ENCODE measurements around the gene DKK3. TPM values are rescaled to one million over a fixed set of nuclear protein-coding genes. Genes with fewer than 3 reads are reported as not detected.

DKK3 gene
- total and polyA plus RNA-seq, 2 of the 13 experiments (the other 11 are each of a cell fraction or from before 2014, with no cell fraction given), result 0.09 to 0.67 TPM

DNA sequence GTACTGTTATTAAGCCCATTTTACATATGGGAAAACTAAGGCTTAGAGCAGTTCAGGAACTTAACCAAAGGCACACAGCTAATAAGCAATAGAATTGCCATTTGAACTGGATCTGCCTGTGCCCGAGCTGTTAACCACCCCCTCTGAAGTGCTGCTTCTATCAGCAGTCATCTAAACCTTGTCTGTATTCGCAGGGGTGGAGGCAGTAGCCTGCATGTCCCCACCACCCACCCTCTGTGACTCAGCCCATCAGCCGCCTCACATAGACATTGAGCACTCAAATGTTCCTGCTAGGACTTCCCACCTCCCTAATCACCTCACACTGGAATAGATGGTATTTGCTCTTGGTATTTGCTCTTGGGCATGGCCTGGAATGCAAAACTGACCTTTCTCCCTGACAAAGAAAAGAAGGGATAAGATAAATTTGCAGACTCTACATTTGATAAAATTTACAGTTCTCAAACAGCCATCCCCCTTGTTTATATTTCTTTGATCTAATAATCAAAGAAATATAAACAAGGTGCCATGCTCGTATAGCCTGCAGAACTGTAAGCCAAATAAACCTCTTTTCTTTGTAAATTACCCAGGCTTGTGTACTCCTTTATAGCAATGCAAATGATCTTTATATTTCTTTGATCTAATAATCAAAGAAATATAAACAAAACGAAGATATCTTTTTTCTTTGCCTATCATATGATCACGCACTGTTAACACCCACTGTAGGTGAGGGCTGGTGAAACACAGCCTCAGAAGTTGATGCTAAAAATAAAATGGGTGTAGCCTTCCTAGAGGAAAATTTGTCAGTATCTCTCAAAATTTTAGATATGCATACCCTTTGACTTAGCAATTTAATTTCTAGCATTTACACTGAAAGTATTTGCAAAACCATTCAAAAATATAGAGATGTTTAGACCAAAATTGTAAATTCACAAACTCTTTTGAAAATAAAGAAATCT is 15.9 kb downstream of the DKK3 start (continued):
- TF ChIP-seq ZSCAN25 (CRISPR knock-in tag; IDR thresholded peaks at IDR 0.05), result no peak
- no peak for TF ChIP-seq RFXANK (CRISPR knock-in tag; IDR thresholded peaks at IDR 0.05)
- TF ChIP-seq, protein P1, sequence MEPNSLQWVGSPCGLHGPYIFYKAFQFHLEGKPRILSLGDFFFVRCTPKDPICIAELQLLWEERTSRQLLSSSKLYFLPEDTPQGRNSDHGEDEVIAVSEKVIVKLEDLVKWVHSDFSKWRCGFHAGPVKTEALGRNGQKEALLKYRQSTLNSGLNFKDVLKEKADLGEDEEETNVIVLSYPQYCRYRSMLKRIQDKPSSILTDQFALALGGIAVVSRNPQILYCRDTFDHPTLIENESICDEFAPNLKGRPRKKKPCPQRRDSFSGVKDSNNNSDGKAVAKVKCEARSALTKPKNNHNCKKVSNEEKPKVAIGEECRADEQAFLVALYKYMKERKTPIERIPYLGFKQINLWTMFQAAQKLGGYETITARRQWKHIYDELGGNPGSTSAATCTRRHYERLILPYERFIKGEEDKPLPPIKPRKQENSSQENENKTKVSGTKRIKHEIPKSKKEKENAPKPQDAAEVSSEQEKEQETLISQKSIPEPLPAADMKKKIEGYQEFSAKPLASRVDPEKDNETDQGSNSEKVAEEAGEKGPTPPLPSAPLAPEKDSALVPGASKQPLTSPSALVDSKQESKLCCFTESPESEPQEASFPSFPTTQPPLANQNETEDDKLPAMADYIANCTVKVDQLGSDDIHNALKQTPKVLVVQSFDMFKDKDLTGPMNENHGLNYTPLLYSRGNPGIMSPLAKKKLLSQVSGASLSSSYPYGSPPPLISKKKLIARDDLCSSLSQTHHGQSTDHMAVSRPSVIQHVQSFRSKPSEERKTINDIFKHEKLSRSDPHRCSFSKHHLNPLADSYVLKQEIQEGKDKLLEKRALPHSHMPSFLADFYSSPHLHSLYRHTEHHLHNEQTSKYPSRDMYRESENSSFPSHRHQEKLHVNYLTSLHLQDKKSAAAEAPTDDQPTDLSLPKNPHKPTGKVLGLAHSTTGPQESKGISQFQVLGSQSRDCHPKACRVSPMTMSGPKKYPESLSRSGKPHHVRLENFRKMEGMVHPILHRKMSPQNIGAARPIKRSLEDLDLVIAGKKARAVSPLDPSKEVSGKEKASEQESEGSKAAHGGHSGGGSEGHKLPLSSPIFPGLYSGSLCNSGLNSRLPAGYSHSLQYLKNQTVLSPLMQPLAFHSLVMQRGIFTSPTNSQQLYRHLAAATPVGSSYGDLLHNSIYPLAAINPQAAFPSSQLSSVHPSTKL (CRISPR knock-in tag; IDR thresholded peaks at IDR 0.05), result 0 out of 2 replicates have a peak, but pooled peaks have one; percentile 17
- TF ChIP-seq KDM3A (CRISPR knock-in tag; IDR thresholded peaks at IDR 0.05; ENCODE audit: low read depth), result no peak
- TF ChIP-seq, protein P2, sequence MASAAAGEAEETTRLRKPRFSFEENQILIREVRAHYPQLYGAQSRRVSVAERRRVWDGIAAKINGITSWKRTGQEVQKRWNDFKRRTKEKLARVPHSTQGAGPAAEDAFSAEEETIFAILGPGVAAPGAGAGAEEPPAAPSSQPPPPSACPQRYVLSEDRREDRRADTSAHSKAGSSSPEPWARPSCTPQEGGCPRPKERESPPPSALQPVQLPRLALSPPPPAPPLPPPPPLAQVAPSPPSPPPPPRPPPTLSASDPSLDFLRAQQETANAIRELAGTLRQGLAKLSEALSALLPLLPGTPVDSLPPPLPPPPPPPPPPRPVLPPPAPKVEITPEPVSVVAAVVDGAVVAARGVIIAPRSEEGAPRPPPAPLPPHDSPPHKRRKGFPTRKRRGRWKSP (CRISPR knock-in tag; IDR thresholded peaks at IDR 0.05), result no peak
- peak; percentile 30; the same call in 1 of the 2 replicates for TF ChIP-seq SP5 (CRISPR knock-in tag; IDR thresholded peaks at IDR 0.05; ENCODE audit: borderline replicate concordance, low read depth)
- peak; percentile 35; the same call in 1 of the 2 replicates for TF ChIP-seq SALL1 (CRISPR knock-in tag; IDR thresholded peaks at IDR 0.05)
- TF ChIP-seq, protein P3, sequence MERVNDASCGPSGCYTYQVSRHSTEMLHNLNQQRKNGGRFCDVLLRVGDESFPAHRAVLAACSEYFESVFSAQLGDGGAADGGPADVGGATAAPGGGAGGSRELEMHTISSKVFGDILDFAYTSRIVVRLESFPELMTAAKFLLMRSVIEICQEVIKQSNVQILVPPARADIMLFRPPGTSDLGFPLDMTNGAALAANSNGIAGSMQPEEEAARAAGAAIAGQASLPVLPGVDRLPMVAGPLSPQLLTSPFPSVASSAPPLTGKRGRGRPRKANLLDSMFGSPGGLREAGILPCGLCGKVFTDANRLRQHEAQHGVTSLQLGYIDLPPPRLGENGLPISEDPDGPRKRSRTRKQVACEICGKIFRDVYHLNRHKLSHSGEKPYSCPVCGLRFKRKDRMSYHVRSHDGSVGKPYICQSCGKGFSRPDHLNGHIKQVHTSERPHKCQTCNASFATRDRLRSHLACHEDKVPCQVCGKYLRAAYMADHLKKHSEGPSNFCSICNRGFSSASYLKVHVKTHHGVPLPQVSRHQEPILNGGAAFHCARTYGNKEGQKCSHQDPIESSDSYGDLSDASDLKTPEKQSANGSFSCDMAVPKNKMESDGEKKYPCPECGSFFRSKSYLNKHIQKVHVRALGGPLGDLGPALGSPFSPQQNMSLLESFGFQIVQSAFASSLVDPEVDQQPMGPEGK (CRISPR knock-in tag; IDR thresholded peaks at IDR 0.05), result peak; percentile 27; the same call in 1 of the 2 replicates
- peak; percentile 54 for TF ChIP-seq XRCC5 (optimal IDR thresholded peaks at IDR 0.05; ENCODE audit: low read length)
- TF ChIP-seq, protein P4, sequence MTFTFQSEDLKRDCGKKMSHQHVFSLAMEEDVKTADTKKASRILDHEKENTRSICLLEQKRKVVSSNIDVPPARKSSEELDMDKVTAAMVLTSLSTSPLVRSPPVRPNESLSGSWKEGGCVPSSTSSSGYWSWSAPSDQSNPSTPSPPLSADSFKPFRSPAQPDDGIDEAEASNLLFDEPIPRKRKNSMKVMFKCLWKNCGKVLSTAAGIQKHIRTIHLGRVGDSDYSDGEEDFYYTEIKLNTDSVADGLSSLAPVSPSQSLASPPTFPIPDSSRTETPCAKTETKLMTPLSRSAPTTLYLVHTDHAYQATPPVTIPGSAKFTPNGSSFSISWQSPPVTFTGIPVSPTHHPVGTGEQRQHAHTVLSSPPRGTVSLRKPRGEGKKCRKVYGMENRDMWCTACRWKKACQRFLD (CRISPR knock-in tag; IDR thresholded peaks at IDR 0.05; ENCODE audit: borderline replicate concordance), result no peak
- peak; percentile 35; the same call in 1 of the 2 replicates for TF ChIP-seq CREM (IDR thresholded peaks at IDR 0.05)
- TF ChIP-seq CREM (CRISPR knock-in tag; IDR thresholded peaks at IDR 0.05), result no peak
- TF ChIP-seq TCF7 (IDR thresholded peaks at IDR 0.05; ENCODE audit: low read depth), result peak; percentile 64
- no peak for TF ChIP-seq ZNF124 (CRISPR knock-in tag; IDR thresholded peaks at IDR 0.05)
- TF ChIP-seq, protein P5, sequence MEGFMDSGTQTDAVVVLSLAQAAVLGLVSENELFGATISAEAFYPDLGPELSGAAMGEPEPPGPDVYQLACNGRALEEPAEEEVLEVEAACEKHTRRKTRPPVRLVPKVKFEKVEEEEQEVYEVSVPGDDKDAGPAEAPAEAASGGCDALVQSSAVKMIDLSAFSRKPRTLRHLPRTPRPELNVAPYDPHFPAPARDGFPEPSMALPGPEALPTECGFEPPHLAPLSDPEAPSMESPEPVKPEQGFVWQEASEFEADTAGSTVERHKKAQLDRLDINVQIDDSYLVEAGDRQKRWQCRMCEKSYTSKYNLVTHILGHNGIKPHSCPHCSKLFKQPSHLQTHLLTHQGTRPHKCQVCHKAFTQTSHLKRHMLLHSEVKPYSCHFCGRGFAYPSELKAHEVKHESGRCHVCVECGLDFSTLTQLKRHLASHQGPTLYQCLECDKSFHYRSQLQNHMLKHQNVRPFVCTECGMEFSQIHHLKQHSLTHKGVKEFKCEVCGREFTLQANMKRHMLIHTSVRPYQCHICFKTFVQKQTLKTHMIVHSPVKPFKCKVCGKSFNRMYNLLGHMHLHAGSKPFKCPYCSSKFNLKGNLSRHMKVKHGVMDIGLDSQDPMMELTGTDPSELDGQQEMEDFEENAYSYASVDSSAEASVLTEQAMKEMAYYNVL (CRISPR knock-in tag; IDR thresholded peaks at IDR 0.05; ENCODE audit: borderline replicate concordance), result peak; percentile 82; the same call in 1 of the 2 replicates

Data from HepG2 (cell line).